ENCODE results near the gene SIX1. TPM values are rescaled to one million over a fixed set of nuclear protein-coding genes. Genes with fewer than 3 reads are reported as not detected.

SIX1 gene
- total RNA-seq, 1 donor from 2014 or later = 4.6 TPM

GRCh38 chr14:60641742-60642269 lies 7.5 kb downstream of the SIX1 start:
- no peak for DNase-seq

DNA sequence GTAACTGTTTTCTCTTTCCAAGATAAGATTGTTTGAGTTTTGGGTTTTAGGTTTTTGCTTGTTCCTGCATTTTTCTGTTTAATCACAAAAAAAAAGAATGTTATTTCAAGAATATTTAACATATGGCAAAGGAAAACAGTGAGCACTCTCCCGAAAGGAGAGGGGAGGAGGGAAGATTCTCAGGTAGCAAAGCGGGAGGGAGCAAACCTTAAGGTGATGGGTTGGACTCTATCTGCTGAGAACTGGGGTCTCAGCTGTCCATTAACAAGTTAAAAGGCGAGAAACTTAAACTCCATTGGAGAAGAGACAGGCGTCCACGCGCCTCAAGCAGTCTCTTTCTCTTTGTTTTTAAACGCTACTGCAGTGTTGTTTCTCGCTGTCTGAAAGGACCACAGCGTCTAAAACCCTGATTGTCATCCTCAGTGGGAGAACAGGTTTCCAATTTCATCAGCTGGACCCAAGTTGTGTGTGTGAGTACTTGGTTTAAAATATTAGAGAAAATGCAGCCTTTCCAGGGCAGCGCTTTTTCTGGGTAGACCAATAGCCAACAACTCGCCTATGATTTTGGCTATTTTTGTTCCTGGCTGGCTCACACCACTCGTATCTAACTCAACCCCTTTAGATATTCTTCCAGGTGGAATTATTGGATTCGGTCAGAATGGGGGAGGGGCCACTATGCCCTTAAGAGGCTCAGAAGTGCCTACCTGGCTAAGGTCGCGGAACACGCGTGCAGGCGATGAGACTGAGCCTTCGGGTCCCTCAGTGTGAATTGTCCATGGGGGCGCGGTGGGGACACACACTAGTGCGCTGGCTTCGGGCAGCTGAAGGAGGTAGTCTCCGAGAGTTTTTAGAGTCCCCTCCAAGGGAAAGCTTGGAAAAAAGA lies 8.2 kb downstream of the SIX1 start:
- DNase-seq = no peak

DNA sequence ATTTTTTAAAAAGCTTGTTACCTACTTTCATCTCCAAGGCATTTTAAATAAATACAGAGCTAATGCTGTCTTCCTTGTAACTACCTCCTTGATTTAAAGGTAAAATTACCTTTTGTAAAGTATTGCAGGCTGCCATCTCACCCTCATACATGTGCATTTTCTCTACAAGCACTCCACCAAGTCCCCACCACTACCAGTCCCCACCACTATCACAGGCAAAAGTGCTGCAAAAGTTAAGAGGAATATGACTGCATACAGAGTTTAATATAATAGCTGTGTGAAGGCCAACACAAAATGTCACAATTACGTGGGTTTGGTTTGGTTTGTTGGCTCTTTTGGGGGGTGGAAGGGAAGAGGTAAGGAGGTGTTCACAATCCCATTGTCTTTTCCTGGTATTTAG lies 9.6 kb downstream of the SIX1 start:
- DNase-seq = no peak

DNA sequence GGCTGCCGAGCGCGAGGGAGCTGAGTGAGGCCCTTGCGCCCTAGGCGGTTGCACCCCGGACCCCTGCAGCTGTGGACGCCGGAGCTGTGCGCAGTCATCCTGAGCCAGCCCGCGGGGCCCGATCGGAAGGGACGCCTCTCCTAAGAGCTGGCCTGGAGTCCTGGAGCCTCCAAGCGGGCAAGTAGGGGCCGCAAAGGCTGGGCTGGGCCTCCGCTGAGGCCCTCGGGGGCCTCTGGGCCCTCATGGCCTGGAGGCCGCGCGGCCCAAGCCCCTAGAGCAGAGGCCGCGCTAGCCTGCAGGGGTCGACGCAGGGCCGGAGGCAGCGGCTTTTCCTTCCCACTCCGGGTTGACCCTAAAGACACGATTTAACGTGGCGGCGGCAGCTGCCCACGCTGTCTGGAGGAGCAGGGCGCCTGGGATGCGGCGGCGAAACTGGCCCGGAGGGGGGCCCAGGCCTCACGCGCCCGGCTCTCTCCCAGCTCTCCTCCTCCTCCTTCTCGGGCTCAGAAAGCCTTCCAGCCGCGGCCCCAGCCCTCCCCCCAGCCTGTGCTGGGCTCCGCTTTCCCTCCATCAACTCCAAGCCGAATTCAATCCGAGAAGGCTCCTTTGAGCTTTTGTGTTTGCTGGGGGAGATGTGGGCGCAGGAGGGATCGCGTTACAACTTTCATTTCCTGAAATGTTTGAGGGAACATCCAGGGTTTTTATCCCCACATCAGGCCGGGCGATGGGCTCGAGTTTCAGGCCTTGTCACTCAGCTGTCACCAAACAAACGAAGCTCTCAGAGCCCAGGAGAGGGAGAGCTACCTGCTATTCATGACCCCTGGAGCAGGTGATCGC lies 11.6 kb downstream of the SIX1 start:
- no peak for DNase-seq

GRCh38 chr14:60636879-60637478 lies 12.3 kb downstream of the SIX1 start:
- no peak for DNase-seq

GRCh38 chr14:60634153-60634552 lies 15.1 kb downstream of the SIX1 start:
- no peak for DNase-seq

GRCh38 chr14:60632777-60633176 lies 16.5 kb downstream of the SIX1 start:
- no peak for DNase-seq

DNA sequence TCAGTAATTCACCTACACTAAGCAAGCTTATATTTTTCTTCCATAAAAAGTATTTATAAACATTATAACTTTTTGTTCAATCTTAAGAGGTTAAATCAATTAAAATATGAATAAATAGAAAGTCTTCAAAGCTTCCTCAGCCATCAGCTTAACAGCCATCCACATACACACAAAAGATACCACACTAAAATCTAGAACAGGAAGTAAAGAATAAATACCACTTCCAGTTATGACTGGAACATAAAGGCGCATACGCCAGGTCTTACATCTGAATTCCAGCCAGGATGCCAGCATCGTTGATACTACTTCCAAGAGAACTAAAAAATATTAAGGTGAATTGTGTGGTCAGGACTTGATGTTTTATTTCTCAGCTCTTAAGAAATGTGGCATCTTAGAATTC lies 17.0 kb downstream of the SIX1 start:
- no peak for DNase-seq

DNA sequence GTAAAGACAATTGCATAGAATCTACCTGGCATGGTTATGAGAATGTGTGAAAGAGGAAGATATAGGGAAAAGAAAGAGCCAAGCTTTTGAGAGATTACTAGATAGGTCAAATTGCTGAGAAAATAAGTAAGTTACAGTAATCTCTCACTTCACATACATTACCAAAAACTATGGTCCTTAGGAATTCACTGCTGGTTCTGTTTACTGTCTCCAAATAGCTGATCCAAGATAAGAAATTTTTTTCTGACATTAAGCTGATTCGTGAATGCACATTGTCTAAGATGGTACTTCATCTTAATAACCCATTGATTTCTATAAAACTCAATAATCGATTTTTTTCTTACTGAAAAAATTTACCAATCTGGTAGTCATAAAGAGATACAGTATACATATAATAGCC lies 17.4 kb downstream of the SIX1 start:
- no peak for DNase-seq

GRCh38 chr14:60630129-60630528 lies 19.1 kb downstream of the SIX1 start:
- no peak for DNase-seq

DNA sequence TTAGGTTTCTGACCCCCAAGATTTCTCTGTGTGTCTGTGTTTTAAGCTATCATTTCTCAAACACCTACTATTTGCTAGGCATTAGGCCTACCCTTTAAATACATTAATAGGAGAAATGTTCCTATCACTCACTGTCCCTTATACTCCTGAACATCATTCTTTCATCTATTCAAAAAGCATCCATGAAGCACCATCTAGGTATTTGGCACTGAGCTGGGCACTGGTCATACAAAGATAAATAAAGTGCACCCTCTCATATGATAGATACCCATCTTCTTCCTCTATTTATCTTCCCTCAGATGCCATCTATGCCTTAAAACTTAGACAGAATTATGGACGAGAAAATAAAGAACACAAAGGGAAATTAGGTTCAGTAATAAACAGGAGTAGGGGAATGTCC lies 20.4 kb downstream of the SIX1 start:
- DNase-seq = no peak

DNA sequence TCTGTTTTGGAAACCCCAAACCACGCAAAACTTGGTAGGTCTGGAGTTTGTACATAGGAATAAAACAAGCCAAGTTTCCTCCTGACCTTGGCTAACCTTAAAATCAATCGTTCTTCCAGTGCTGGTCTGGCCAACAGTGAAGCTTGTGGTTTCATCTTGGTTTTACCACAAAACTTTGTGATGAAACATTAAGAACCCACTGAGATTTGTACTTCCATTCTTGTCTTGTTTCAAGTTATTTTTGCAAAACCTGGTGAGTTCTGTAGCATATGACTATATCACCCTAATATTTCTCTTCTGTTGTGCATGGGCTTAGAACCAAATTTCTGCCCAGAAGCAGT lies 26.4 kb downstream of the SIX1 start:
- DNase-seq = no peak

GRCh38 chr14:60622210-60622916 lies 26.9 kb downstream of the SIX1 start:
- DNase-seq = peak; percentile 75

DNA sequence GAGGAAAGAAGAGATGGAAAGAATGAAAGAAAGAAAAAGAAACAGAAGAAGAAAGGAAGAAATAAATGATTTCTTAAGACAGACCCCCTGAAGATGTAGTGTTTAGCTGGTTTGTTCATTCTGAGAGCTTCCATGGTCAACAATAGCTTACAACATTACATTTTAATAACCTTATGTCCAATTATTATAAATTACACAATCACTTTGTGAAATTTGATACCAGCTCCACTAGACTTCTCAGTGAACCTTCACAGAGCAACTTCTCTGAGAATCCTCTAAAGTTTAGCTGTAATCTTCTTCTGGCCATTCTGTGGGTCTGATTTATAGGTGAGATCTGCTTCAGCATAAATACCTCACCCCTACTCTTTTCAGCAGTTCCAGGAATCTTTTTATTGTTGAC lies 27.9 kb downstream of the SIX1 start:
- no peak for DNase-seq

- DNase-seq = no peak
Measured at GRCh38 chr14:60618241-60618640, 31.0 kb downstream of the SIX1 start.

GRCh38 chr14:60616461-60616959 lies 32.8 kb downstream of the SIX1 start:
- DNase-seq = no peak

GRCh38 chr14:60602291-60602690 lies 47.0 kb downstream of the SIX1 start:
- no peak for DNase-seq

GRCh38 chr14:60599727-60600126 lies 49.5 kb downstream of the SIX1 start:
- no peak for DNase-seq

DNA sequence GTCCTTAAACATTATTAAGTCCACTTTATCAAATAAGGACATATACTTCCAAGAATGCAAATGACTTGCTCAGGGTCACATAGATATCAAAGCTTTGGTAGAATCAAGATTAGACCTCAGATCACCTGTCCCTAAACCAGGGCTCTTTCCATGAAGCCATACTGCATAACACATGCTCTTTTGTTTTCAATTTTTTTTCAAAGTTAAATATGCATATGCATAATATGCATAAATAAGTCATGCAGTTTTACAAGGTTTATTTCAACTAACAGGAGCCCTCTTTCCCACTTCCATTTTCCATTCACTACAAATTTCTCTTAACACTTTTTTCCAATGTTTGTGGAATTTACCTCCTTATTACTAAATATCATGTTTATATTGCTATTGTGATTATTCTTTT lies 53.1 kb downstream of the SIX1 start:
- no peak for DNase-seq

- DNase-seq = no peak
Measured at GRCh38 chr14:60594062-60594461, 55.2 kb downstream of the SIX1 start.
